Left forelimb (tissue), 1 donor: ENCODE measurements around the gene EFTUD2.

Experiments
- DNase-seq: peaks from one replicate; pipeline ENCODE4 v3.0.0-alpha.2; 2018; ENCODE audit warnings: low spot score

The EFTUD2 gene

GRCh38 chr17:44910231-44911106 lies 11.2 kb upstream of the EFTUD2 start:
- no peak for DNase-seq

- DNase-seq: no peak
These were observed 10.5 kb upstream of the EFTUD2 start for GRCh38 chr17:44909681-44910144.

GRCh38 chr17:44908761-44909326 lies 9.6 kb upstream of the EFTUD2 start:
- no peak for DNase-seq

- no peak for DNase-seq
These were observed 8.7 kb upstream of the EFTUD2 start for GRCh38 chr17:44907729-44908470.

- no peak for DNase-seq
These were observed 7.8 kb upstream of the EFTUD2 start for GRCh38 chr17:44906763-44907728.

- no peak for DNase-seq
These were observed 6.9 kb upstream of the EFTUD2 start for GRCh38 chr17:44906010-44906646.

- no peak for DNase-seq
These were observed 6.1 kb upstream of the EFTUD2 start for GRCh38 chr17:44905006-44906000.

GRCh38 chr17:44904001-44904984 lies 5.0 kb upstream of the EFTUD2 start:
- DNase-seq: no peak

- no peak for DNase-seq
These were observed 3.9 kb upstream of the EFTUD2 start for GRCh38 chr17:44903012-44903685.

GRCh38 chr17:44902135-44902760 lies 3.0 kb upstream of the EFTUD2 start:
- DNase-seq: no peak

- DNase-seq: no peak
These were observed 2.2 kb upstream of the EFTUD2 start for GRCh38 chr17:44901411-44901921.

- no peak for DNase-seq
These were observed 1.6 kb upstream of the EFTUD2 start for GRCh38 chr17:44900894-44901293.

- DNase-seq: no peak
These were observed 524 bp downstream of the EFTUD2 start for GRCh38 chr17:44898768-44899073.

- no peak for DNase-seq
These were observed 4.6 kb downstream of the EFTUD2 start for GRCh38 chr17:44894642-44895041.

- no peak for DNase-seq
These were observed 7.0 kb downstream of the EFTUD2 start for GRCh38 chr17:44892250-44892649.

GRCh38 chr17:44889003-44889402 lies 10.2 kb downstream of the EFTUD2 start:
- no peak for DNase-seq
